Upper lobe of left lung (tissue), 4 donors: Measurements from ENCODE around the gene RASGRF2.

Experiments used
- CTCF ChIP-seq, 6 experiments: fragments of 450-650 bp in 4 of 6; fragments of 200-600 bp in 2 of 6; sonication (generic) in 2 of 6; IDR thresholded peaks; one replicate each; pipeline ENCODE4 v1.5.1; 2016 to 2019; ENCODE audit warnings: antibody characterized with exemption in 6 of 6
- POLR2A ChIP-seq, 4 donors: fragments of 450-650 bp; IDR thresholded peaks; one replicate each; pipeline ENCODE4 v1.5.1; 2016 to 2017; ENCODE audit warnings: antibody characterized with exemption in 4 of 4, mild to moderate bottlenecking in 2 of 4
- POLR2AphosphoS5 ChIP-seq, 2 donors: sonication (generic); formaldehyde crosslinking; IDR thresholded peaks; one replicate each; pipeline ENCODE4 v1.5.1; 2017; ENCODE audit warnings: antibody characterized with exemption in 2 of 2

GRCh38 chr5:81219389-81219788, 259.2 kb downstream of the RASGRF2 start:
- TF ChIP-seq CTCF (IDR thresholded peaks at IDR 0.05) (no peak), POLR2A (IDR thresholded peaks at IDR 0.05) (no peak), POLR2AphosphoS5 (IDR thresholded peaks at IDR 0.05) (no peak)
